ENCODE measurements around the gene N4BP2. TPM values are rescaled to one million over a fixed set of nuclear protein-coding genes. Genes with fewer than 3 reads are reported as not detected.

The N4BP2 gene
- total and polyA plus RNA-seq, 7 experiments from 2014 or later = 12.9 to 37.2 (median 19.4) TPM

- peaks cover 2 to 52% (median 37%) of the 10 kb centered on the region in 7 donors for H3K4me1 Mint-ChIP-seq
- DNase-seq = no peak
These were observed 62.7 kb downstream of the N4BP2 start for GRCh38 chr4:40119344-40119743.

GRCh38 chr4:40121515-40121914 lies 64.9 kb downstream of the N4BP2 start:
- peaks cover 3 to 71% (median 54%) of the 10 kb centered on the region in 7 donors for H3K4me1 Mint-ChIP-seq
- Histone ChIP-seq H3K27me3 (ENCODE audit: control insufficient read depth in 2 of 2, insufficient read depth in 2 of 2, low read length in 2 of 2) (no peaks in the 10 kb centered on the region), H3K4me1 (ENCODE audit: control insufficient read depth in 2 of 2, insufficient read depth in 2 of 2, low read length in 2 of 2) (peaks cover 7 to 25% of the 10 kb centered on the region in 2 donors), H3K4me3 (ENCODE audit: low read length) (no peak overlapping the region), H3K36me3 (ENCODE audit: control insufficient read depth in 2 of 3, insufficient read depth in 3 of 3, low read length in 3 of 3) (no peaks in the 10 kb centered on the region), H3K9me3 (ENCODE audit: control insufficient read depth in 2 of 3, low read length in 3 of 3) (no peaks in the 10 kb centered on the region), H3K27ac (ENCODE audit: low read depth, low read length) (peak overlapping the region; percentile 17)
- intact Hi-C loops (cut with micrococcal nuclease) = loop anchor here (5.0 kb wide), 2 partner anchors 64 to 424 kb away; partner anchors contain the start of genes N4BP2 (in 1 of the 2) and UBE2K (in 1 of the 2)
- ChIA-PET CTCF (no interaction called here), POLR2A (interaction anchor here (0.5 to 0.6 kb wide), 2 partner anchors 42 to 416 kb away, joined by 3 read pairs; no protein-coding TSS in a partner anchor)
- H3K27me3 Mint-ChIP-seq = no peaks in the 10 kb centered on the region
- H3K9me3 Mint-ChIP-seq = no peaks in the 10 kb centered on the region
- peak overlapping the region; percentile 12 to 75 (median 67) for H3K27ac Mint-ChIP-seq
- H3K36me3 Mint-ChIP-seq = peaks cover 0 to 35% (median 13%) of the 10 kb centered on the region in 5 donors
- no peak overlapping the region for H3K4me3 Mint-ChIP-seq
- peak; percentile 69 for ATAC-seq
- no peak for DNase-seq

More at GRCh38 chr4:40119344-40119743, 62.7 kb downstream of the N4BP2 start:
- ChIA-PET CTCF (interaction anchor here (1.0 to 1.3 kb wide), 2 partner anchors 191 to 206 kb away, joined by 3 read pairs; no protein-coding TSS in a partner anchor), POLR2A (interaction anchor here (0.6 kb wide), 1 partner anchor 72 kb away, joined by 3 read pairs; no protein-coding TSS in a partner anchor)
- no peaks in the 10 kb centered on the region for H3K27me3 ChIP-seq (ENCODE audit: control insufficient read depth in 2 of 2, insufficient read depth in 2 of 2, low read length in 2 of 2)
- H3K27ac Mint-ChIP-seq = peak overlapping the region in 3 of 9 donors; percentile 48 to 72 (median 56)
- ATAC-seq = no peak
- peaks cover 0 to 28% (median 13%) of the 10 kb centered on the region in 5 donors for H3K36me3 Mint-ChIP-seq
- peaks cover 0 to 9% of the 10 kb centered on the region in 2 donors for H3K4me1 ChIP-seq (ENCODE audit: control insufficient read depth in 2 of 2, insufficient read depth in 2 of 2, low read length in 2 of 2)
- H3K36me3 ChIP-seq (ENCODE audit: control insufficient read depth in 2 of 3, insufficient read depth in 3 of 3, low read length in 3 of 3) = no peaks in the 10 kb centered on the region
- H3K27ac ChIP-seq (ENCODE audit: low read depth, low read length) = no peak overlapping the region
- no peak overlapping the region for H3K4me3 ChIP-seq (ENCODE audit: low read length)
- H3K27me3 Mint-ChIP-seq = no peaks in the 10 kb centered on the region
- H3K9me3 Mint-ChIP-seq = no peaks in the 10 kb centered on the region
- intact Hi-C loops (cut with micrococcal nuclease) = no loop called here
- no peaks in the 10 kb centered on the region for H3K9me3 ChIP-seq (ENCODE audit: control insufficient read depth in 2 of 3, low read length in 3 of 3)
- H3K4me3 Mint-ChIP-seq = no peak overlapping the region

DNA sequence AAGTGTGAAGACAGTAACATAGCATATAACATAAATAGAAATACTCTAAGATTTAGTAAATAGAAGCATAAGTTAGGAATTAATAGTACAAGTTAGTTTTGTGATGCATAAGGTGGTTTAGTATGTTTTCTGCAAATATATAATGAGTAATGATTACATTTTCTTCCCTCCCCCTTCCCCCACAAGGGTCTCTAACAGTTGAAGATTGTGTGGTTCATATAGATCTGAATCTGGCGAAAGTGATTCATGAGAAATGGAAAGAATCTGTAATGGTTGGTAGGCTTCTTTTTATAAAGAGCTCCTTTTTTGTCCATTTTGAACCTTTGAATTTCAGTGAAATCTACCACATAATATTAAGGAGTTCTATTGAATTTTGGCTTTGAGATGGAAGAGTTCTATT lies 66.3 kb downstream of the N4BP2 start:
- CTCF ChIA-PET = interaction anchor here (0.7 kb wide), 1 partner anchor 185 kb away, joined by 3 read pairs; no protein-coding TSS in a partner anchor
- ATAC-seq = no peak
- no peaks in the 10 kb centered on the region for H3K27me3 Mint-ChIP-seq
- no peaks in the 10 kb centered on the region for H3K9me3 Mint-ChIP-seq
- peaks cover 4 to 72% (median 56%) of the 10 kb centered on the region in 7 donors for H3K4me1 Mint-ChIP-seq
- intact Hi-C loops (cut with micrococcal nuclease) = loop anchor here (1.0 to 5.0 kb wide), 3 partner anchors 66 to 426 kb away; partner anchors contain the start of genes N4BP2 (in 2 of the 2) and UBE2K (in 1 of the 2)
- no peak for DNase-seq
- H3K4me3 ChIP-seq (ENCODE audit: low read length) = no peak overlapping the region
- no peak overlapping the region for H3K4me3 Mint-ChIP-seq
- H3K27ac ChIP-seq (ENCODE audit: low read depth, low read length) = peak overlapping the region; percentile 7
- no peaks in the 10 kb centered on the region for H3K9me3 ChIP-seq (ENCODE audit: control insufficient read depth in 2 of 3, low read length in 3 of 3)
- no peaks in the 10 kb centered on the region for H3K27me3 ChIP-seq (ENCODE audit: control insufficient read depth in 2 of 2, insufficient read depth in 2 of 2, low read length in 2 of 2)
- H3K27ac Mint-ChIP-seq = peak overlapping the region in 7 of 9 donors; percentile 35 to 91 (median 63)
- POLR2A ChIA-PET = interaction anchor here (0.6 kb wide), 1 partner anchor 65 kb away, joined by 3 read pairs; no protein-coding TSS in a partner anchor
- no peaks in the 10 kb centered on the region for H3K36me3 ChIP-seq (ENCODE audit: control insufficient read depth in 2 of 3, insufficient read depth in 3 of 3, low read length in 3 of 3)
- H3K4me1 ChIP-seq (ENCODE audit: control insufficient read depth in 2 of 2, insufficient read depth in 2 of 2, low read length in 2 of 2) = peaks cover 7 to 28% of the 10 kb centered on the region in 2 donors
- H3K36me3 Mint-ChIP-seq = peaks cover 0 to 30% (median 8%) of the 10 kb centered on the region in 5 donors

- Histone ChIP-seq H3K36me3 (ENCODE audit: control insufficient read depth in 2 of 3, insufficient read depth in 3 of 3, low read length in 3 of 3) (no peaks in the 10 kb centered on the region), H3K9me3 (ENCODE audit: control insufficient read depth in 2 of 3, low read length in 3 of 3) (no peaks in the 10 kb centered on the region), H3K27ac (ENCODE audit: low read depth, low read length) (peak overlapping the region; percentile 50), H3K4me1 (ENCODE audit: control insufficient read depth in 2 of 2, insufficient read depth in 2 of 2, low read length in 2 of 2) (peaks cover 7 to 23% of the 10 kb centered on the region in 2 donors), H3K4me3 (ENCODE audit: low read length) (peak overlapping the region; percentile 22), H3K27me3 (ENCODE audit: control insufficient read depth in 2 of 2, insufficient read depth in 2 of 2, low read length in 2 of 2) (no peaks in the 10 kb centered on the region)
- Mint-ChIP-seq H3K27ac (peak overlapping the region; percentile 66 to 97 (median 87)), H3K36me3 (peaks cover 0 to 26% (median 4%) of the 10 kb centered on the region in 5 donors), H3K9me3 (no peaks in the 10 kb centered on the region), H3K4me3 (peak overlapping the region; percentile 16 to 70 (median 56)), H3K27me3 (no peaks in the 10 kb centered on the region), H3K4me1 (peaks cover 2 to 59% (median 45%) of the 10 kb centered on the region in 7 donors)
- peak in 7 of 9 donors; percentile 64 to 90 (median 84) for DNase-seq
- ChIA-PET POLR2A (interaction anchor here (0.7 to 0.9 kb wide), 2 partner anchors 52 to 185 kb away, joined by 3 read pairs; no protein-coding TSS in a partner anchor), CTCF (no interaction called here)
- peak; percentile 90 for ATAC-seq
- intact Hi-C loops (cut with micrococcal nuclease) = loop anchor here (1.0 to 5.0 kb wide), 4 partner anchors 67 to 427 kb away; partner anchors contain the start of genes N4BP2 (in 1 of the 2), RHOH (in 1 of the 2) and UBE2K (in 1 of the 2)
These were observed 68.0 kb downstream of the N4BP2 start for GRCh38 chr4:40124690-40125089.

DNA sequence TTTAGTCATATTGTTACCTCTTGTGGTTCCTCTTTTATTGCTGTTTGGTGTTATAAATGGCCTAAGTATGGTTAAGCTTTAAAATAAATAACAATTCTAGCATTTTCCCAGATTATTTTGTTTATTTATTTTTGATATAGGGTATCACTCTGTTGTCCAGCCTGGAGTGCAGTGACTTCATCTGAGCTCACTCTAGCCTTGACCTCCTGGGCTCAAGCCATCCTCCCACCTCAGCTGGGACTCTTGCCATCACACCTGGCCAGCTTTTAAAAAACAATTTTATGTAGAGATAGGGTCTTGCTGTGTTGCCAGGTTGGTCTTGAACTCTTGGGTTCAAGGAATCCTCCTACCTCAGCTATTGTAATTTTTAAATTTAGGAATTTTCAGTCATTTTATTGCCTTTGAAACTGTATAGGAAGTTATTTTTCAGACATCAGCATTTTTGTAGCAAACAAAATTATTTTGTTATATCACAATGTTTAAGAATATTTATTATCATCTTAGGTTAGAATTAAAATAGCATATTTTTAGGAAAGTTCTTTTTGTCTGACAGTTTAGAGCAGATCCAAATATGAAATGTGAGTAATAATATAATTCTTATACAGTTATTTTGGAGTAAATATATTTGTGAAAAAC lies 73.9 kb downstream of the N4BP2 start:
- H3K4me3 Mint-ChIP-seq = no peak overlapping the region
- Histone ChIP-seq H3K9me3 (ENCODE audit: control insufficient read depth in 2 of 3, low read length in 3 of 3) (no peaks in the 10 kb centered on the region), H3K36me3 (ENCODE audit: control insufficient read depth in 2 of 3, insufficient read depth in 3 of 3, low read length in 3 of 3) (peaks cover 0 to 7% (median 0%) of the 10 kb centered on the region in 3 experiments), H3K27me3 (ENCODE audit: control insufficient read depth in 2 of 2, insufficient read depth in 2 of 2, low read length in 2 of 2) (no peaks in the 10 kb centered on the region), H3K27ac (ENCODE audit: low read depth, low read length) (no peak overlapping the region), H3K4me1 (ENCODE audit: control insufficient read depth in 2 of 2, insufficient read depth in 2 of 2, low read length in 2 of 2) (peaks cover 0 to 11% of the 10 kb centered on the region in 2 donors), H3K4me3 (ENCODE audit: low read length) (no peak overlapping the region)
- ATAC-seq = no peak
- H3K27me3 Mint-ChIP-seq = no peaks in the 10 kb centered on the region
- H3K9me3 Mint-ChIP-seq = no peaks in the 10 kb centered on the region
- H3K27ac Mint-ChIP-seq = peak overlapping the region in 1 of 9 donors; percentile 25
- intact Hi-C loops (cut with micrococcal nuclease) = no loop called here
- CTCF ChIA-PET = interaction anchor here (0.6 to 1.2 kb wide), 2 partner anchors 43 to 195 kb away, joined by 3 read pairs; no protein-coding TSS in a partner anchor
- POLR2A ChIA-PET = interaction anchor here (0.5 to 0.6 kb wide), 2 partner anchors 25 to 669 kb away, joined by 3 to 5 read pairs; no protein-coding TSS in a partner anchor
- H3K4me1 Mint-ChIP-seq = peaks cover 0 to 11% (median 5%) of the 10 kb centered on the region in 7 donors
- DNase-seq = no peak
- H3K36me3 Mint-ChIP-seq = peaks cover under 1 to 12% (median 5%) of the 10 kb centered on the region in 5 donors

DNA sequence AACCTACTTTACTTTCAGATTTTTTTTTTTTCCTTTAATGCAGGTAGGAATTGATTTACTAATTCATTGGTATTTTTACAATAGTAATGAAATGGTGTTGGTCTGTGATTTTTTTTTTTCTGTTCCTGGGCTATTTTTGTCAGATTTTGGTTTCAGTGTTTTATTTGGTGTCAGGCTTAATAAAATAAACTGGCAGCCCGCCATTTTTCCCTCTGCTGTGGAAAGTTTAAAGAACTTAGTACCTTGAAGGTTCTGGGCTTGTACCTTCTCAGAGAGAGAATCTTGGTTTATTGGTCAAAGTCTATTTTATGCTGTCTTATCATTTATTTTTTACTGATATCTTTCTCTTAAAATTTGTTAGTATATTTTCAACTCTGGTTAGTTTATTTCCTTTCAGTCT lies 76.2 kb downstream of the N4BP2 start:
- H3K36me3 ChIP-seq (ENCODE audit: control insufficient read depth in 2 of 3, insufficient read depth in 3 of 3, low read length in 3 of 3) = peaks cover 0 to 14% (median 4%) of the 10 kb centered on the region in 3 experiments
- Mint-ChIP-seq H3K9me3 (no peaks in the 10 kb centered on the region), H3K27ac (no peak overlapping the region), H3K4me1 (peaks cover 5 to 16% (median 11%) of the 10 kb centered on the region in 7 donors), H3K36me3 (peaks cover 14 to 28% (median 21%) of the 10 kb centered on the region in 5 donors), H3K4me3 (no peak overlapping the region), H3K27me3 (no peaks in the 10 kb centered on the region)
- no peak for DNase-seq
- no peak for ATAC-seq
- H3K4me1 ChIP-seq (ENCODE audit: control insufficient read depth in 2 of 2, insufficient read depth in 2 of 2, low read length in 2 of 2) = no peaks in the 10 kb centered on the region
- H3K4me3 ChIP-seq (ENCODE audit: low read length) = no peak overlapping the region
- H3K27me3 ChIP-seq (ENCODE audit: control insufficient read depth in 2 of 2, insufficient read depth in 2 of 2, low read length in 2 of 2) = no peaks in the 10 kb centered on the region
- ChIA-PET POLR2A (interaction anchor here (0.6 to 0.7 kb wide), 3 partner anchors 77 to 162 kb away, joined by 4 to 8 read pairs (median 5); no protein-coding TSS in a partner anchor), CTCF (interaction anchor here (0.7 kb wide), 1 partner anchor 185 kb away, joined by 3 read pairs; no protein-coding TSS in a partner anchor)
- H3K27ac ChIP-seq (ENCODE audit: low read depth, low read length) = no peak overlapping the region
- intact Hi-C loops (cut with micrococcal nuclease) = no loop called here
- no peaks in the 10 kb centered on the region for H3K9me3 ChIP-seq (ENCODE audit: control insufficient read depth in 2 of 3, low read length in 3 of 3)
